ENCODE results near the gene KDM2A. TPM values are rescaled to one million over a fixed set of nuclear protein-coding genes. Genes with fewer than 3 reads are reported as not detected.
"Not testable (repeated sequence)": the region's sequence is repeated elsewhere in the genome, so short reads cannot be mapped to it uniquely, and the experiment has no call there.

The KDM2A gene
- total and polyA plus RNA-seq, 7 donors, result 15.6 to 67.3 (median 29.0) TPM

GRCh38 chr11:67213178-67213621, 94.1 kb downstream of the KDM2A start:
- H3K4me3 ChIP-seq, result no peak overlapping the region
- intact Hi-C loops (cut with DNase I), result no loop called here
- WGBS, 2 donors, result 63 to 83% methylated on average over 5 of the region's 5 CpGs
- H3K36me3 ChIP-seq, result peaks cover 12 to 81% (median 41%) of the 10 kb centered on the region in 4 donors
- DNase-seq, result no peak
- H3K27me3 ChIP-seq, result no peaks in the 10 kb centered on the region
- H3K27ac ChIP-seq, result no peak overlapping the region
- no peaks in the 10 kb centered on the region for H3K4me1 ChIP-seq
- no peaks in the 10 kb centered on the region for H3K9me3 ChIP-seq
- no peak for TF ChIP-seq EP300 (IDR thresholded peaks at IDR 0.05)
- TF ChIP-seq, protein P1, sequence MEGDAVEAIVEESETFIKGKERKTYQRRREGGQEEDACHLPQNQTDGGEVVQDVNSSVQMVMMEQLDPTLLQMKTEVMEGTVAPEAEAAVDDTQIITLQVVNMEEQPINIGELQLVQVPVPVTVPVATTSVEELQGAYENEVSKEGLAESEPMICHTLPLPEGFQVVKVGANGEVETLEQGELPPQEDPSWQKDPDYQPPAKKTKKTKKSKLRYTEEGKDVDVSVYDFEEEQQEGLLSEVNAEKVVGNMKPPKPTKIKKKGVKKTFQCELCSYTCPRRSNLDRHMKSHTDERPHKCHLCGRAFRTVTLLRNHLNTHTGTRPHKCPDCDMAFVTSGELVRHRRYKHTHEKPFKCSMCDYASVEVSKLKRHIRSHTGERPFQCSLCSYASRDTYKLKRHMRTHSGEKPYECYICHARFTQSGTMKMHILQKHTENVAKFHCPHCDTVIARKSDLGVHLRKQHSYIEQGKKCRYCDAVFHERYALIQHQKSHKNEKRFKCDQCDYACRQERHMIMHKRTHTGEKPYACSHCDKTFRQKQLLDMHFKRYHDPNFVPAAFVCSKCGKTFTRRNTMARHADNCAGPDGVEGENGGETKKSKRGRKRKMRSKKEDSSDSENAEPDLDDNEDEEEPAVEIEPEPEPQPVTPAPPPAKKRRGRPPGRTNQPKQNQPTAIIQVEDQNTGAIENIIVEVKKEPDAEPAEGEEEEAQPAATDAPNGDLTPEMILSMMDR (IDR thresholded peaks at IDR 0.05), result no peak

GRCh38 chr11:67227726-67228125, 108.7 kb downstream of the KDM2A start:
- no peak overlapping the region for H3K4me3 ChIP-seq
- intact Hi-C loops (cut with DNase I), result no loop called here
- H3K27me3 ChIP-seq, result no peaks in the 10 kb centered on the region
- H3K4me1 ChIP-seq, result no peaks in the 10 kb centered on the region
- no peak overlapping the region for H3K27ac ChIP-seq
- H3K9me3 ChIP-seq, result no peaks in the 10 kb centered on the region
- H3K36me3 ChIP-seq, result peaks cover 12 to 94% (median 43%) of the 10 kb centered on the region in 4 donors
- TF ChIP-seq, protein P1 (IDR thresholded peaks at IDR 0.05), result no peak
- TF ChIP-seq POLR2AphosphoS5 (IDR thresholded peaks at IDR 0.05), result no peak
- TF ChIP-seq POLR2A (IDR thresholded peaks at IDR 0.05), result no peak
- no peak for TF ChIP-seq EP300 (IDR thresholded peaks at IDR 0.05)
- 77 to 91% methylated on average over 8 of the region's 8 CpGs for WGBS, 2 donors
- DNase-seq, result no peak

- H3K4me3 ChIP-seq, result no peak overlapping the region
- intact Hi-C loops (cut with DNase I), result no loop called here
- peaks cover 12 to 86% (median 33%) of the 10 kb centered on the region in 4 donors for H3K36me3 ChIP-seq
- H3K27ac ChIP-seq, result no peak overlapping the region
- no peaks in the 10 kb centered on the region for H3K4me1 ChIP-seq
- TF ChIP-seq POLR2AphosphoS5 (IDR thresholded peaks at IDR 0.05) (no peak), POLR2A (IDR thresholded peaks at IDR 0.05) (no peak), EP300 (IDR thresholded peaks at IDR 0.05) (no peak)
- TF ChIP-seq, protein P1 (IDR thresholded peaks at IDR 0.05), result no peak
- DNase-seq, result no peak
- WGBS, 2 donors, result 88 to 90% methylated on average over 3 of the region's 3 CpGs
- H3K27me3 ChIP-seq, result no peaks in the 10 kb centered on the region
- no peaks in the 10 kb centered on the region for H3K9me3 ChIP-seq
Observed at GRCh38 chr11:67230406-67230805, 111.3 kb downstream of the KDM2A start.

GRCh38 chr11:67230886-67231285, 111.8 kb downstream of the KDM2A start:
- no peak overlapping the region for H3K4me3 ChIP-seq
- no peak for TF ChIP-seq EP300 (IDR thresholded peaks at IDR 0.05)
- no peak for TF ChIP-seq POLR2A (IDR thresholded peaks at IDR 0.05)
- TF ChIP-seq POLR2AphosphoS5 (IDR thresholded peaks at IDR 0.05), result no peak
- TF ChIP-seq, protein P1 (IDR thresholded peaks at IDR 0.05), result no peak
- intact Hi-C loops (cut with DNase I), result no loop called here
- no peaks in the 10 kb centered on the region for H3K4me1 ChIP-seq
- H3K27me3 ChIP-seq, result no peaks in the 10 kb centered on the region
- no peak overlapping the region for H3K27ac ChIP-seq
- no peaks in the 10 kb centered on the region for H3K9me3 ChIP-seq
- H3K36me3 ChIP-seq, result peaks cover 12 to 82% (median 30%) of the 10 kb centered on the region in 4 donors
- DNase-seq, result no peak
- 94 to 100% methylated on average over 1 of the region's 1 CpG for WGBS, 2 donors

DNA sequence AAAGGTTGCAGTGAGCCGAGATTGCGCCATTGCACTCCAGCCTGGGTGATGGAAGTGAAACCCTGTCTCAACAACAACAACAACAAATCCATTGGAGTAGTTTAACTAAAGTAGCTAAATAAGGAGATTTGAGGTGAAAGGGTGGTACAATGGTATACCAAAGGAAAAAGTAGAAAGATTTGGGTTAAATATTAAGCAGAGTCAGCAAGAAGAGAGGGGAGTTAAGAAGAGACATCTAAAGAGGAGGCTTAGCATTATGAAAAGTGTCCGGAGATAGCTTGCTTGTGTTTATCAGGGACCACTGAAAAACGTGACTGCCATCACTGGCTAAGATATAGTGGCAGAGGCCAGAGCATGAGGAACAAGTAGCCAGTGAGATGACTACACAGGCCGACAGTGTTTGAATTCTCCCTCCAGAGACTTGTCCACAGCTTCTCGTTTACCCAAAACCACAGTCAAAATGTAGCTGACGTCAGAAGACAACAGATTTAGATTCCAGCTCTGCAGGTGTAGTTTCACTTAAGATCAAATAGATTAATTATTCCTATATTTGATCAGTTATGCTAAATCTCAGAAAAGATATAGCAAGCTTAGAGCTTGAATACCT, 114.6 kb downstream of the KDM2A start:
- intact Hi-C loops (cut with DNase I), result no loop called here
- Histone ChIP-seq H3K4me1 (peaks cover 0 to 9% (median 8%) of the 10 kb centered on the region in 4 donors), H3K27ac (no peak overlapping the region), H3K4me3 (no peak overlapping the region), H3K36me3 (peaks cover 5 to 57% (median 21%) of the 10 kb centered on the region in 4 donors), H3K27me3 (no peaks in the 10 kb centered on the region), H3K9me3 (no peaks in the 10 kb centered on the region)
- no peak for DNase-seq
- TF ChIP-seq, protein P1 (IDR thresholded peaks at IDR 0.05), result no peak
- TF ChIP-seq EP300 (IDR thresholded peaks at IDR 0.05), result no peak
- no peak for TF ChIP-seq POLR2AphosphoS5 (IDR thresholded peaks at IDR 0.05)
- no peak for TF ChIP-seq POLR2A (IDR thresholded peaks at IDR 0.05)
- WGBS, 2 donors, result 79 to 81% methylated on average over 7 of the region's 7 CpGs

GRCh38 chr11:67234571-67234970, 115.5 kb downstream of the KDM2A start:
- Histone ChIP-seq H3K4me1 (peaks cover 0 to 18% (median 17%) of the 10 kb centered on the region in 4 donors), H3K36me3 (peaks cover 5 to 49% (median 18%) of the 10 kb centered on the region in 4 donors)
- H3K9me3 ChIP-seq; H3K27me3 ChIP-seq; DNase-seq; H3K4me3 ChIP-seq; intact Hi-C loops (cut with DNase I); H3K27ac ChIP-seq: not testable (repeated sequence)
- 92 to 95% methylated on average over 8 of the region's 8 CpGs for WGBS, 2 donors
